Left kidney (tissue), 2 donors: Measurements from ENCODE around the gene PCSK7. TPM values are rescaled to one million over a fixed set of nuclear protein-coding genes. Genes with fewer than 3 reads are reported as not detected.

Experiments
- DNase-seq: peaks from one replicate; pipeline ENCODE4 v3.0.0-alpha.2; 2013
- polyA plus RNA-seq: library from polyadenylated mRNA; unstranded; fragments of 120-200 nt; gene quantifications from one replicate; pipeline ENCODE4 v1.2.1, GENCODE V29; 2013; ENCODE audit not compliant: insufficient read length

PCSK7 gene
- polyA plus RNA-seq, 1 donor: 33.0 TPM

DNA sequence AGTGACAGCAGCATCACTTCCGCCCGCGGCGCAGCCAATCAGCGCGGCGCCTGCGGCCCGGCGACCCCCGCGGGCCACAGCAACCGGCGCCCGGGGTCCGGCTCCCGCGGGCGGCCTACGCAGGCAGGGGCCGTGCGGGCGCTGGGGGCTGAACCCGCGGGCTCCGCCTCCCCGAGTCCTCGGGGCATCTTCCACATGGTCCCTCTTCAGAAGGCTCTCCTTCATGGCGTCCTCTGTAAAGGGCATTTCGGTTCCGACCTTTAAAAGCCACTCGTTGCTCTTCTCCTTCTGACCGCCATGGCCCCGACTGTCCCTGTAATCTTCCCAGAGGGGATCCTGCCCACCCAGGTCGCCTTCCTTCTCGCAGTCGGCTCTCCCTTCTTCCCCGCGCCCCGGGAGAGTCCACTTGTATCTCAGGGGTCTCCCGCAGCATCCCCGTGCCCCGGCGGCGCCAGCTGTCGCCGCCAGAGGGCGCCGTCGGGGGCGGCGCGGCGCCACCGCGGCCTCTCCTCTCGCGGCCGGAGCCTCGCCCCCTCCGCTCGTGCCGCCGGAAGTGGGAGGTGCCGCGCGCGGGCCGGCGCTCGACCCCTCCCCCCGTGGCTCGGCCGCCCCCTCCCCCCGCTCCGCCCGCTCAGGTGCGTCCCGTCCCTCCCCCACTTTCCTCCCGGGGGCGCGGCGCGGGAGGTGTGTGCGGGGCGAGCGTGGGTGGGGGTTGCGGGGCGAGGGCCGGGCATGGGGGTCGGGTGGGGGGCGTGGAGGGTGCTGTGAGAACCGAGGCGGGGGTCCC, 412 bp upstream of the PCSK7 start, which contains the start of gene RNF214:
RNF214 (plus strand) TSS at position 580 of the 787 bp plus-strand sequence. CDS start 1,602 bp downstream, outside the sequence.
- peak; percentile 80 for DNase-seq

DNA sequence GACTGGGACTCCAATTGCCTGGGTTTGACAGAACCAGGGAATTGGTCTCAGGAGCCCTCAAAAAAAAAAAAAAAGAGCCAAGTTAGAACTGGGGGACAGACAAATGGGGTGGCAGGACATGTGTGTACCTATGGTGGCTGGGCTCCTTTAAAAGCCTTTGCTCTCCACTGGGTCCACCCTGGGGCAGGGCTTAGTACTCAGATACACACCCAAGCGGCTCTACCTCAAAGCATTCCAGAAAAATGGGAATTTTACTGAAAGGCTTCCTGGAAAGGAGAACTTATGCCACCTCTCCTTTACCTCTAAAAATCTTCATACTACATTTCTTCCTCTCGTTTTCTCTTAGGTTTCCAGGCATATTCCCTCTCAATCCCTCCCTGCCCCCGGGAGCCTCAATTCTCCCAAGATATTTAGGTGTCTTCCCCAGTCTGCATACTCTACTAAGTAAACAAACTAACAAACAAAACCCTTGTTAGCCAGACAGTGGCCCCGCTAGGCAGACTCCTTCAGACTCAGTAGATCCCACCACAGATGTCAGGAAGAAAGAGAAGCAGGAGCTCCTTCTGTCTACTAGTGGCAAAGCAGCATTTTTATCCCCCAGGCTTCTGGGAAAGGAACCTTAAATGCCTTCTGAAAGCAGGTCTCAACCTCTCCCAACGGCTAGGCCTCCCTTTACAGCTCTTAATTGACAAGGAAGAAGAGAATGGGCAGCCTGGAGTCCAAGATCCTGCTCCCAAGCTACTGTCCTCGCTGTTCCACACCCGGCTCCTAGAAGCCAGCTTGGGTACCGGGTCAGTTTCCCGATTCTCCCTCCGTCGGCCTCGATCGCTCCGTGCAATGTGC, 653 bp downstream of the PCSK7 start:
- no peak for DNase-seq

- DNase-seq: no peak
Observed at GRCh38 chr11:117230286-117230961, 1.4 kb downstream of the PCSK7 start.

DNA sequence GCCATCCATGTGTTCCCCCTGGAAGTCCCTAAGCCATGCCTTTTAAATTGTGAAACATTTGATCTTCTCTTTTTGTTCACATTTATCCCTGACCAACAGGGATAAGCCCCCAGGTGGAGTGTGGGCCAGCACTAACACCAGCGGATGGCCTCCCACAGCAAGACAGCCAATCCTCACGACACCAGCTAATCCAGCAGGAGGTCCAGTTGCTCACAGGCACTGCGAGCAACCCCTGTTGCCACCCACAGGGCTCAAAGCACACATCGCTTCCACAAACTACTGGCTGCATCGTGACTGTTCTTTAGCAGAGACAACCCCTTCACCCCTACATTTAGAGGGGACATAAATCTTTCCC, 2.0 kb downstream of the PCSK7 start:
- DNase-seq: no peak

GRCh38 chr11:117229411-117229810, 2.5 kb downstream of the PCSK7 start:
- DNase-seq: no peak

DNA sequence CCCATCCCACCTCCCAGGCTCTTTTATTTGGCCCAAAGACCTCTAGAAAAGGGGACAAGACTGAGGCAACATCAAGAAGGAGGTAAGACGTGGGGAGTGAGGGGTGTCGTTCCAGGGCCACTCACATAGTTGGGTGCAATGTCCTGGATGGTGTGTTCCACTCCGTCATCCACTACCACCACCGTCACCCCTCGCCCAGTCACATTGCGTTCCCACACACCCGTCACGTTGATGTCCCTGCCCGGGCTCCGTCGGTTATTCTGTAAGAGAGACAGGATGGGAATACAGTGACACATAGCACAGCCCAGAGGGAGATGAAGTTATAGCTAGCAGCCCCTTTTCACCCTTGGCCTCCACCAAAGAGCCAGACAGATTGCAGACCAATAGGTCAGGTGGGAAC, 3.8 kb downstream of the PCSK7 start:
- DNase-seq: no peak

DNA sequence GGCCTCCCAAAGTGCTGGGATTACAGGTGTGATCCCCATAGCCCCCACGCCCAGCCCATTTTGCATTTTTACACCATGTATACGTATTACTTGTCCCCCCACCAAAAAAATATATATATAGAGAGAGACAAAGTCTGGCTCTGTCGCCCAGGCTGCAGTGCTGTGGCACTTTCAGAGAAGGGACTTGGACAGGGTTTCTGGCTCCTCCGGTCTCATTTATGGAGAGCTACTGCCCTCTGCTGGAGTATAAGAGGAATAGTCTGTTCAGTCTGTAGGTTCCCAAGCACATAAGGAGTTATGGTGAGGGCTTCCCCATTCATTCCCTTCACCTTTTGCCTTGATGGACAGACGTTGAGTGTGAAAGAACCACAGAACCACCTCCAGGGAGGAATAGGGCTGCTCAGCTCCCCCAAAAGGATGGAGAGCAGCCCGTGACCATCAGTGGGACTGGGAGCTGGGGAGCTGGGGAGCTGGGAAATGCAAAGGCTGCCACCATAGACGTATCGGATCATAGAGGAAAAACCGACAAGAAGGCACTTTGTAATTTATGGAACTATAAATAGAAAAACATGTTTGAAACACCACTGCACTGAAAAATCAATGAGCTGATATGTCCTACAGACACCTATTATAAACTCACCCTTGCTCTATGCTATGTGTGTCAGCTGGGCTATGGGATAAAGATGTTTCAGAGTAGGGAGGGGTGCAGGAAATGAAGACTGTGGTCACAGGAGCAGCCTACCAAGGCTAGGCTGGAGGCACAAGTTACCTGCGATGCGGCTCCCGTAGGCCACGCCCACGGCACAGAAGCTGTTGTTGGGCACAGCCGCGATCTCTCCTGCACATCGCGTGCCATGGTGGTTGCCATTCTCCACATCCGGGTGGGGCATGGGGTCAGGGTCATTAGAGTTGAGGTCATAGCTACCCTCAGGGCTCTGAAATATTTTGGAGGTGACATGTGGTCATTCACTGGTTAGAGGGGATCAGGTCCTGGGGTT, 5.2 kb downstream of the PCSK7 start:
- DNase-seq: peak; percentile 83

- no peak for DNase-seq
Observed at GRCh38 chr11:117225553-117226170, 6.2 kb downstream of the PCSK7 start.

GRCh38 chr11:117223741-117224689, 7.9 kb downstream of the PCSK7 start:
- DNase-seq: no peak

DNA sequence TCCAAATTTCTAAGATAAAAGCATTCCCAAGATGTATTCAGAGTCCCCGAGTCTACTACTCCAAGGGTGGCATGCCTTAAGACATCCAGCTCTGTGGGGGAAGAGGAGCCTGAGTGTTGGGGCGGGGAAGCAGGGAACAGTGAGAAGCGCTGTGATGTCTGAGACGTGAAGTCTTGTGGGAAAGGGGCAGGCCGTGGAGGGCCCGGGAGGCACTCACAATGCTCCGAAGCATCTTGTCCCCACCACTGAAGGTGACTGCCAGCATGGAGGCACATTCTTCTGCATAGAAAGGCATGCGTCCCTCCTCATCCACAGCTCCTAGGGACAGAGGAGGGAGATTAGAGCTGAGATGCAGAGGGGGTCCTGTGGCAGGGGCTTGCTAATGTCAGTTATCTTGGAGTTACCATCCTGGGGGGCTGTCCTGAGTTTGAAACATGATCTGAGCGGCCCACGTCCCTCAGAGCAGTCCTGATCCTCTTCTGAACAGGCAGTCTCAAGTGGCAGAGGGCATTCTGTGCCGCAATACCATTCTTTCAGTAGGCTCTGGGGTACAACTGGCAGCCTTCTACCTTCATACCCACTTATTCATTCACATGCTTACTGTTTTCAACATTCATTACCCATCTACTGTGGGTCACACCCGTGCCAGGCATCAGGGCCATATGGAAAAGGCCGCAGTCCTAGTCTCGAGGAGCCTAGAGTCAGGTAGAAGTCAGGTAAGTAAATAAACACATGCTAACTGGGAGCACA, 8.7 kb downstream of the PCSK7 start:
- DNase-seq: no peak

- peak; percentile 53 for DNase-seq
Observed at GRCh38 chr11:117221775-117222517, 9.9 kb downstream of the PCSK7 start.

- no peak for DNase-seq
Observed at GRCh38 chr11:117220999-117221774, 10.7 kb downstream of the PCSK7 start.

GRCh38 chr11:117220568-117220967, 11.3 kb downstream of the PCSK7 start:
- no peak for DNase-seq

DNA sequence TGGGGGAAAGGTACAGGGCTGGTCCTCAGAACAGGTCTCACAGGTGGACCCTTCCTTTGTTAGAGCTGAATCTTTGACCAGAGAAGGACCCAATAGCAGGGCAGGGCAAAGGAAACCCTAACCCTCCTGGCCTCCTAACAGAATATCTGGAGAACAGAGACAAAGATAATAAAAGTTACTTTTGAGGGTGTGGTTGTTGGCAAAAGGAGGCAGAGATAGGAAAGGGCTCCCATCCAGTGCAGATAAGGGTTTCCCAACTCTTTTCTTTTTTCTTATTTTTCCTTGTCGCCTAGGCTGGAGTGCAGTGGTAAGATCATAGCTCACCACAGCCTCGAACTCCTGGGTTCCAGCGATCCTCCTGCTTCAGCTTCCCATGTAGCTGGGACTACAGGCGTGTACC, 11.9 kb downstream of the PCSK7 start:
- no peak for DNase-seq

DNA sequence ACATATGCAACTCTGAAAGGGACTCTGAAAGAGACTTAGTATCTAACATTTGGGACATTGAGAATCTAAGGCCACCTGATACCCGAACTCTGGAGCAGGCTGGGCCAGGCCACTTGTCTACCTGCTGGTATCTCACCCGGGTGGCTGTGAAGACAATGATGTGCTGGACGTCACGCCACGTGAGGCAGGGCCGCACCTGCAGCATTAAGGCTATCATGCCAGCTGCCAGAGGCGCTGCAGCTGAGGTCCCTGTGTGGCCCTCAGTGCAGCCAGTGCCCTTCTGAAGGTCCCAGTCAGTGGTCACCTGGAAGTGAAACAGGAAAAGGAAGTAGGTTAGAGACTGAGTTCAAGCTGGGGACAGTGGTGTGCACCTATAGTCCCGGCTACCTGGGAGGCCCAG, 12.4 kb downstream of the PCSK7 start:
- DNase-seq: no peak

GRCh38 chr11:117219001-117219400, 12.9 kb downstream of the PCSK7 start:
- no peak for DNase-seq

GRCh38 chr11:117218133-117218915, 13.5 kb downstream of the PCSK7 start:
- no peak for DNase-seq
